Gastroesophageal sphincter (tissue), 4 donors: ENCODE results near the gene MRPL42. TPM values are rescaled to one million over a fixed set of nuclear protein-coding genes. Genes with fewer than 3 reads are reported as not detected.

Experiments
- ATAC-seq: fragments of 150-250 bp; one replicate; pipeline ENCODE4 v1.9.1; 2016; ENCODE audit warnings: mild to moderate bottlenecking, moderate library complexity
- H3K27ac ChIP-seq, 4 donors: fragments of 200-600 bp; sonication (generic) in 3 of 4; 1 replicate in 3 of 4; 2 replicates in 1 of 4; pipeline ENCODE4 v1.5.1; 2016 to 2019
- H3K27me3 ChIP-seq: fragments of 200-600 bp; sonication (generic); one replicate; pipeline ENCODE4 v1.5.1; 2019
- H3K36me3 ChIP-seq, 2 donors: fragments of 200-600 bp; sonication (generic); one replicate each; pipeline ENCODE4 v1.5.1; 2019; ENCODE audit warnings: control low read depth in 1 of 2
- H3K4me1 ChIP-seq, 3 donors: fragments of 200-600 bp; sonication (generic); 1 replicate in 2 of 3; 2 replicates in 1 of 3; pipeline ENCODE4 v1.5.1; 2016 to 2019; ENCODE audit warnings: control low read depth in 2 of 3
- H3K4me3 ChIP-seq, 2 donors: fragments of 200-600 bp; sonication (generic); one replicate each; pipeline ENCODE4 v1.5.1; 2019; ENCODE audit warnings: mild to moderate bottlenecking in 1 of 2, moderate library complexity in 1 of 2
- H3K9me3 ChIP-seq, 3 donors: fragments of 200-600 bp; sonication (generic); one replicate each; pipeline ENCODE4 v1.5.1; 2017 to 2019; ENCODE audit warnings: control low read depth in 2 of 3
- CTCF ChIP-seq, 4 experiments: fragments of 200-600 bp in 2 of 4; fragments of 450-650 bp in 2 of 4; sonication (generic) in 1 of 4; IDR thresholded peaks; one replicate each; pipeline ENCODE4 v1.5.1; 2017 to 2019; ENCODE audit warnings: antibody characterized with exemption in 4 of 4, mild to moderate bottlenecking in 2 of 4, moderate library complexity in 2 of 4
- EP300 ChIP-seq: sonication (generic); formaldehyde crosslinking; IDR thresholded peaks from one replicate; pipeline ENCODE4 v1.6.1; 2017; ENCODE audit warnings: antibody characterized with exemption, mild to moderate bottlenecking
- POLR2A ChIP-seq, 2 donors: fragments of 450-650 bp; IDR thresholded peaks; one replicate each; pipeline ENCODE4 v1.6.1; 2017; ENCODE audit warnings: antibody characterized with exemption in 2 of 2, mild to moderate bottlenecking in 2 of 2, moderate library complexity in 1 of 2
- POLR2AphosphoS5 ChIP-seq: sonication (generic); formaldehyde crosslinking; IDR thresholded peaks from one replicate; pipeline ENCODE4 v1.6.1; 2017; ENCODE audit warnings: antibody characterized with exemption
- WGBS, 2 donors: methylation state at CpG; one replicate each; pipeline ENCODE4 v1.1.5; 2018; ENCODE audit warnings: low coverage in 1 of 2; 5-methylcytosine and 5-hydroxymethylcytosine counted together
- total RNA-seq, 4 donors: library from RNA; depleted of rRNA; stranded (reverse); fragments of >200 nt; gene quantifications; one replicate each; pipeline ENCODE4 v1.1.0, GENCODE V29; 2016

The MRPL42 gene
- total RNA-seq, 4 donors from 2014 or later: 40.3 to 52.9 (median 46.2) TPM

- TF ChIP-seq CTCF (IDR thresholded peaks at IDR 0.05) (no peak), POLR2A (IDR thresholded peaks at IDR 0.05) (no peak), EP300 (no peak), POLR2AphosphoS5 (no peak)
- WGBS, 2 donors: 100% methylated on average over 1 of the region's 4 CpGs; no CpG with 5 or more reads in 1 of the 2 donors
- no peaks in the 10 kb centered on the region for H3K27me3 ChIP-seq
- H3K4me3 ChIP-seq: no peak overlapping the region
- ATAC-seq: no peak
- H3K27ac ChIP-seq: no peak overlapping the region
- no peaks in the 10 kb centered on the region for H3K36me3 ChIP-seq
- H3K4me1 ChIP-seq: peaks cover 0 to 34% (median 11%) of the 10 kb centered on the region in 3 donors
- no peaks in the 10 kb centered on the region for H3K9me3 ChIP-seq
Measured at GRCh38 chr12:93443576-93443975, 23.7 kb upstream of the MRPL42 start.

GRCh38 chr12:93447555-93448290 lies 19.6 kb upstream of the MRPL42 start:
- Histone ChIP-seq H3K36me3 (no peaks in the 10 kb centered on the region), H3K27ac (no peak overlapping the region), H3K9me3 (no peaks in the 10 kb centered on the region), H3K27me3 (no peaks in the 10 kb centered on the region), H3K4me1 (peaks cover 0 to 5% (median 0%) of the 10 kb centered on the region in 3 donors), H3K4me3 (no peak overlapping the region)
- 21 to 59% methylated on average over 4 of the region's 4 CpGs for WGBS, 2 donors
- ATAC-seq: no peak
- TF ChIP-seq POLR2A (IDR thresholded peaks at IDR 0.05) (no peak), EP300 (no peak), CTCF (IDR thresholded peaks at IDR 0.05) (no peak), POLR2AphosphoS5 (no peak)

GRCh38 chr12:93448796-93449195 lies 18.5 kb upstream of the MRPL42 start:
- Histone ChIP-seq H3K36me3 (no peaks in the 10 kb centered on the region), H3K9me3 (no peaks in the 10 kb centered on the region), H3K4me1 (no peaks in the 10 kb centered on the region), H3K27ac (no peak overlapping the region), H3K27me3 (no peaks in the 10 kb centered on the region), H3K4me3 (no peak overlapping the region)
- ATAC-seq: no peak
- TF ChIP-seq POLR2AphosphoS5 (no peak), CTCF (IDR thresholded peaks at IDR 0.05) (no peak), EP300 (no peak), POLR2A (IDR thresholded peaks at IDR 0.05) (no peak)
- WGBS, 2 donors: 71 to 78% methylated on average over 5 of the region's 5 CpGs

GRCh38 chr12:93449277-93449676 lies 18.0 kb upstream of the MRPL42 start:
- no peaks in the 10 kb centered on the region for H3K4me1 ChIP-seq
- H3K36me3 ChIP-seq: no peaks in the 10 kb centered on the region
- H3K27ac ChIP-seq: no peak overlapping the region
- TF ChIP-seq POLR2AphosphoS5: no peak
- no peak for TF ChIP-seq POLR2A (IDR thresholded peaks at IDR 0.05)
- TF ChIP-seq EP300: no peak
- H3K27me3 ChIP-seq: peaks cover 3% of the 10 kb centered on the region
- WGBS, 2 donors: 80 to 92% methylated on average over 1 of the region's 1 CpG
- H3K9me3 ChIP-seq: no peaks in the 10 kb centered on the region
- ATAC-seq: no peak
- no peak overlapping the region for H3K4me3 ChIP-seq

- H3K9me3 ChIP-seq: no peaks in the 10 kb centered on the region
- 46 to 63% methylated on average over 2 to 3 of the region's 3 CpGs for WGBS, 2 donors
- no peak for TF ChIP-seq POLR2A (IDR thresholded peaks at IDR 0.05)
- no peak for TF ChIP-seq CTCF (IDR thresholded peaks at IDR 0.05)
- TF ChIP-seq POLR2AphosphoS5: no peak
- no peak for TF ChIP-seq EP300
- no peaks in the 10 kb centered on the region for H3K4me1 ChIP-seq
- H3K27me3 ChIP-seq: peaks cover 6% of the 10 kb centered on the region
- no peaks in the 10 kb centered on the region for H3K36me3 ChIP-seq
- H3K27ac ChIP-seq: no peak overlapping the region
- H3K4me3 ChIP-seq: no peak overlapping the region
- no peak for ATAC-seq
Measured at GRCh38 chr12:93451423-93452158, 15.7 kb upstream of the MRPL42 start.
